NCI-H146 (cell line): Measurements from ENCODE around the gene GHRL.
A peak's percentile ranks its signal among the peaks of the same experiment; 100 is the strongest.
"Not testable (repeated sequence)": the region's sequence is repeated elsewhere in the genome, so short reads cannot be mapped to it uniquely, and the experiment has no call there.

ENCODE experiments used
- DNase-seq: peaks from one replicate; lab custom pipeline; 2025; lab: John Stamatoyannopoulos, UW

The GHRL gene

DNA sequence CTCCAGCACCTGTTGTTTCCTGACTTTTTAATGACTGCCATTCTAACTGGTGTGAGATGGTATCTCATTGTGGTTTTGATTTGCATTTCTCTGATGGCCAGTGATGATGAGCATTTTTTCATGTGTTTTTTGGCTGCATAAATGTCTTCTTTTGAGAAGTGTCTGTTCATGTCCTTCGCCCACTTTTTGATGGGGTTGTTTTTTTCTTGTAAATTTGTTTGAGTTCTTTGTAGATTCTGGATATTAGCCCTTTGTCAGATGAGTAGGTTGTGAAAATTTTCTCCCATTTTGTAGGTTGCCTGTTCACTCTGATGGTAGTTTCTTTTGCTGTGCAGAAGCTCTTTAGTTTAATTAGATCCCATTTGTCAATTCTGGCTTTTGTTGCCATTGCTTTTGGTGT lies 5.3 kb upstream of the GHRL start:
- not testable (repeated sequence) for DNase-seq

DNA sequence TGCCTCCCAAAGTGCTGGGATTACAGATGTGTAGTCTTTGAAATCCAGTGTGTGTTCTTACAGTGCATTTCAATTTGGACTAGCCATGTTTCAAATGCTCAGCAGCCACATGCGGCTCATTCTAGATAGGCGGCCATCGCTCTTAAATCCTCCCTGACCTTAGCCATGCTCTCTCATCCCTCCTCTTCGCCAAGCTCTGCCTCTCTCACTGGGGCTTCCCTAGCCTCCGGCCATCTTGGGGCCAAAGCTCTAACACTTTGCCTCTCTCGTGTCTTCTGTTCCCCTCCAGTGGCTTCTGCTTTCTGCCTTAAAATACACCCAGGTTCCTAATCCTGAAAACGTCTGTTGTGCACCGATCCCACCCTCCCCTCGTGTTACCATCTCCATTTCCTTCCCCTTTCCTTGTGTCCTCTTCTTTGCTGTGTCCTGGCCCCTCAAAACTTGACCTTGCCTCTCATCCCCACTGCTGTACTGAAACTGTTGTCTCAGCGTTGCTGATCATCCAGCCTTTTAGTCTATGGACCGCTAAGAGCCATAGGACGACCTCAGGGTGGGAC lies 1.4 kb upstream of the GHRL start:
- DNase-seq = no peak

DNA sequence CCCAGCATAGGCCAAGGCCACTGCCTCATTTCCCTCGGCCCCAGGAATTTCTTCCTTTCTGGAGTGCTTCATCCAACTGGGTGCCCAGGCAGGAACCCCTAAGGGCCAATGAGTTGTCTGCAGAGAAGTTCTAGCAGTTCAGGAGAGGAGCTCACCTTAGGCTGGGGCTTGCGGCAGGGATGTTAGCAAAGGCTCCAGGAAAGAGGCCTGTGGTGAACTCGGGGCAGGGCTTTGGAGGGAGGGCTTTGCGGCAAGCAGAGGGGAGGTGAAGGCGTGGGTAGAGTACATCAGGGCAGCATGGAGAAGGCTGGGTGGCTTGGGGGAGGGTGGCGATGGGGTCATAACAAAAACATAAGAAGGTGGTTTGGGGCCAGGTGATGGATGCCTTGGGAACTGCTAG lies 1.1 kb downstream of the GHRL start:
- no peak for DNase-seq

DNA sequence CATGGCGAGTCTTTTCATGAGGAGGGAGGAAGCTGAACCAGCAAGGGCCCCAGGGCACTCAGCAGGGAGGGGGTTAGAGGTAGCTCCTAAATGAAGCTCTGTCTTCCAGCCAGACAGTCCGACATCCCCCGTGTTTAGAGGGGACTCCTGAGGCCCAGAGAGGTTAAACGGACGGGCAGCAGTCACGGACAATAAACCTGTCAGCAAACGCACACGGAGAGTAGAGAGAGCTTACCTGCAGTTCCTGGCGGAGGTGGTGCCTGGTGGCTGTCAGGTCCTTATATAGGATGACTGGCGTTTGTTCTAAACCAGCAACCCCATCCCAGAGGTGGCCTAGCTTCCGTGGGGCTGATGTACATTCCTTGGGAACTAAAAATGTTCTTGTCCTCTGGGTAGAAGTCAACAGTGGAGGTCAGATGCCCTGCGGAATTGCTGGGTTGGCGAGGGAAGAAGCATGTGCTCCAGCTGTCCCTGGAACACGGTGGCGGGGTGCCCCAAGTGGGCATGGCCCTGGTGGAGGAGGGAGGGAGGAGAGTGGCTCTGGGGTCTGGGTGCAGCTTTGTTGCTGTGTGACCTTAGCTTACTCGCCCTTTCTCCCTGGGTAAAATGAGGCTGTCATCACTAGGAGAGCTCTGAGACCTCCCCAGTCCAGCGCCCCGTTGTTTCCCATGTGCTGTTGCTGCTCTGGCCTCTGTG lies 2.1 kb downstream of the GHRL start:
- DNase-seq = no peak

DNA sequence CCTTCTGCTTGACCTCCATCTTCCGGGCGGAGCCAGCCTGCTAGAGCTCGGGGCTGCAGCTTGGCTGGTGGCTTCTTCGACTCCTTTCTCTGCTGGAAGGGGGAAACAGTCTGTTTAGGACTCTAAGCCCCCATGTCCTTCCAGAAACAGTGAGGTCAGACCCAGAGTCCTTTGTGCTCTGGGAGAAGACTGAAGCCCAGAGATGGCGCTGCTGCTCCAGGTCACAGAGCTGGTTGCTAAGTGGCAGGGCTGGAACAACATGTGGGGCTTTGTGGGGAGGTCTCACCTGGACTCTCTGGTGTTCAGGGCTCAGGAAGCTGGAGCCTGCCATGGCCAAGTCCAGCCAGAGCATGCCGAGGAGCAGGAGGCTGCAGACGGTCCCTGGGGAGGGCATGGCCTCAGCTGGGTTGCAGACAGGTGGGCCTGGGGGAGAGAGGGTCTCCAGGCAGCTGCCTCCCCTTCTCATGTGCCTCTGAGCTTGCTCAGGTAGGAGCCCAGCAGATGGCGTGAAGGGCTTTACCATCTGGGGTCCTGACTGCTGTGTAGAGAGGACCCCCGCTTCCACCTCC lies 2.9 kb downstream of the GHRL start:
- DNase-seq = no peak

DNA sequence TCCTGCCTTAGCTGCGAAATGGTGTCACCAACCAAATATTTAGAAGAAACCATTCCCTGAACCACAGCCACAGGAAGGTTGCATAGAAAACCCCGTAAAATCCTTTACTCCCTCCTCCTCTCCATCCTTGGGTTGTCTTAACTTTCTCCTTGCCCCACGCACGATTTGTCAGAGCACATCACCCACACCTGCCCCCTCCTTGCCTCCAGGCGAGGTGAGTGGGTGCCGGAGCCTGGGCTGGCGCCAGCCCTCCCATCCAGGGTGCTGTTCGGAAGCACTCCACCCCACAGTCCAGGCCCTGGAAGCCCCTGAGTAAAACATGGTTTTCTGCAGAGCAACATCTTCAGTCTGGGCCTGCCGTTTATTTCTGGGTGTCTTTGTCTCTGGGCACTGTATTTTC lies 3.7 kb downstream of the GHRL start:
- DNase-seq = no peak

DNA sequence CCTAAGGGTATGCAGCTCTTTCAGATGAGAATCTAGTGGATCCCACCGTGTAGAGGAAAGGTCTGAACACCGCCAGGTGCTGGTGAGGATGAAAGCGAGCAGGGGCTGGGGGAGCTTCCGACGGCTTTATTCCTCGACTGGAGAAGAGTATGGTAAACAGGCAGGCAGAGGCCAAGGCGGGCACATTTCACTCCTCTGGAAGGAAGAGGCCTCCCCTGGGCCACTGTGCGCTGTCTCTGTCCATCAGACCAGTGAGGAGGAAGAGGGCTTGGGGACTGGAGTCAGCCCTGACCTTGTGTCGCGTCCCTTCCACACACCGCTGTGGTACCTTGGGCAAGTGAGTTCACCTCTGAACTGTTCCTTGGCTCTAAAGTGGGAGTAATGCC lies 4.2 kb downstream of the GHRL start:
- DNase-seq = no peak

DNA sequence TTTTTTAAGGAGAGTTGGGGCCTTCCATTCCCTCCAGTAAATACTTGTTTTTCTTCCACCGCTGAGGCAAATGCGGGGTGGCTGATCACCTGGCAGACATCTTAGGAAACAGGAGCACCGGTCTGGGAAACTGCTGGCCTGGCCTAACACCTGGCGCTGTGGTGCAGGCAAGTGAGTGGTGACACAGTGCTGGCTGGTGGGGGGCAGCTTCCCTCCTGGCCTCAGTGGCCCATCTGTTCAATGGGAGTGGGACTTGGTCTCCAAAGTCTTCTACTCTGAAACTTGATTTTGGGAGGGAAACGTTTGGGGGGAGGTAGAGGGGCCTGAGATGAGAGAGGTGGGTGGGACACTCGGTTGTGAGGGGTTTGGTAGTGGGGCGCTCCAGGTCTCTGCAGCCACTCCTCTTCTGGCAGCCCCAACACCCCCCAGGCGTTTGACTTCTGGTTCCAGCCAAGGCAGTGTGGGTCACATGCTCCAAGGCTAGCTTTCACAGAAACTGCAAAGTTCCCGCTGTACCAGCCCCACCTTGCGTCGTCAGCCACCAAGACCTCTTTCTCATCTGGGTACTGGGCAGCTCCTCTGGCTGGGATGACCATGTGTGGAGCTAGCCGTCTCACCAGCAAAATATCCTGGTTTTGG lies 4.7 kb downstream of the GHRL start:
- no peak for DNase-seq

DNA sequence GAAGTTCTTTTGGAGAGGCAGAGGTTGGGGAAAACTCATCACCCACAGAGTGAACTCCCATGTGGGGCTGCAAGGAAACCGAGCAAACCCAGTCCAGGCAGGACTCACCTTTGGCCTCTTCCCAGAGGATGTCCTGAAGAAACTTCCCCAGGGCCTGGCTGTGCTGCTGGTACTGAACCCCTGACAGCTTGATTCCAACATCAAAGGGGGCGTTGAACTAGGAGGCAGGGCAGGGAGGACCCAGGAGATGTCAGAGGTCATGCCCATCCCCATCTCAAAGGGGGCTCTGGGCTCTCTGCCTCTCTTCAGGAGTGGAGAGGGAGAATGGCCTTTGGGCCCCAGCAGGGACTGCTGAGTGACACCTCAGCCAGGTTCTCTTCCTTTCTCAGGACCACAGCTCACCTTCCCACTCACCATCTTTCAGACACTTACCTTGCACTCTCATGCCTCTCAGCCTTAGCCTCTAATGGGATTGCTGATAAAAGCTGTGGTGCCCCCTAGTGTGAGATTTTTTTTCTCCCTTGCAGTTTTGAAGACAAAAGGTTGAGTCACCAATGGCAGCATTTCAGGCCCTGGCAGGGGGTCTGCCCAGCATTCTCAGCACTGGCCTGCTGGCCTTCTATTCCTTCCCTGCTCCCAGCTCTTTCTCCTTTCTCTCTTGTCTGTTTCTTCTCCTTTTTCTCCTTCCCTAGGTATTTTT lies 6.0 kb downstream of the GHRL start:
- DNase-seq = peak; percentile 78

DNA sequence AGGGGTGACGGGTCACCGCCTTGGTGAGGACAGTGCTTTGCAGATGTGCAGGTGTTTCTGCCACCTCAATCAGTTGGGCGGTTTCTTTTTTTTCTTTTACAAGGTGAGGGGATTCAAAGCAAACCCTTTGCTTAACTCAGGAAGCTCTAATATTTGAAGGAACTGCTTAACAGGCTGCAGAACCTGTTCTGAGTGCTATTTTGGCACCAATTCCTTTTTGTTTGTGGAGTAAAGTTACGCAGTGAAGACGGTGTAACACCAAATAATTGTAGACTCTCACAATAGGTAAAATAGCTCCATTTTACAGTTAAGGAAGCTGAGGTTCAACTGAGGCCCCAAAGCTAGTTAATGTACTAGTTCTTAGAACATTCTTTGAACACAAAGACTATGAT lies 6.6 kb downstream of the GHRL start:
- DNase-seq = no peak

DNA sequence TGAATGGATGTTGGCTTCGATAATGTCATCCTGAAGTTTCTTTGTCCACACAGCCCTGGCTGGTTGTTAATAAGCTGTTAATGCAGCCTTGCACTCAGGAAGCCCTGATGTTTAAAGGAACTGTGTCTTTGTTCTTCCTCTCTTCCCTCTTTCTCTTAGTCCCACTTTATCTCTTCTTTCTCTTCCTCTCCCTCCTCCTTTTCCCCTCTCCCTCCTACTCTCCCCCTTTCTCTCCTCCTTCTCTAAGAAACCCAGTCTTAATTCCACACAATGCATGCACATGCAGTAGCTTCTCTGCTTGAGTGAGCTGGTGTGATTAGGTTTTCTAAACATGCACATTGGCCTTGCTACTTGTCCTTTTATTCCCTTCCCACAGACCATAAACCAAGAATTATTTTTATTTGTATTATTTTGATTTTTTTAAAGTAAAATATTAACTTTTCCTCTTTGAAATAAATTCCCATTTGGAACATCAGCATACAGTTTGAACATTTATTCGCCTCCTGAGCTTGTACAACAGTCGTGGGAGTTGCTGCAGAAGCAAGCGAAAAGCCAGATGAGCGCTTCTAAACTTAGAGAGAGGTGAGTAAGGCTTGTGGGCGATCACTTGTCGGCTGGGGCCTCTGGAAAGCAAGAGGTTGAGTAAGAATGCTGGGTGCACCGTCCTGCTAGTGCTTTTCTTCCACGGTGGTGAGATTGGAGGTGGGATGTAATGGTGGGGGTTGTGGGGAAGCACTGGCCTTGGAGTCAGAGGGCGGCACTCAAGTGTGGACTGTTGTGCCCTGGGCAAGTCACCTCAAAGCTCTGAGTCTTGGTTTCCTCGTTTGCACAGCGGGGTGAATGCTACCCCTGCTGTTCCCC lies 7.2 kb downstream of the GHRL start:
- no peak for DNase-seq

DNA sequence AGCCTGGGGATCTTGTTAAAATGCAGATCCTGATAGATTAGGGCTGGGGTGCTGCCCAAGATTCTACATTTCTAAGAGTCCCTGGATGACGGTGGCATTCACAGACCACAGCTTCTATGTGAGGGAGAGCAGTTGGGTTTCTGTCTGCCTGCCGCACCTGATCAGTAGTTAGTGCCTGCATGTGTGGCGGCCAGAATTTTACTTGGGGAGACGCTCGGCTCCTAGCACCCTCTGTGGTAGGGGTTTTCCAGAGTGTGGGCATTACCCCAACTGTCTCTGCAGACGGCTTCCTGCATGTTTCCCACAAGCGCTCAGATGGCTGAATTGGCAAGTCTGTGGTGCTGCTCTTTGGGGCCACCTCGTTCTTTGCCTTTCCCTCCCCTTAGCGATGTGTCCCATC lies 8.3 kb downstream of the GHRL start:
- DNase-seq = no peak

DNA sequence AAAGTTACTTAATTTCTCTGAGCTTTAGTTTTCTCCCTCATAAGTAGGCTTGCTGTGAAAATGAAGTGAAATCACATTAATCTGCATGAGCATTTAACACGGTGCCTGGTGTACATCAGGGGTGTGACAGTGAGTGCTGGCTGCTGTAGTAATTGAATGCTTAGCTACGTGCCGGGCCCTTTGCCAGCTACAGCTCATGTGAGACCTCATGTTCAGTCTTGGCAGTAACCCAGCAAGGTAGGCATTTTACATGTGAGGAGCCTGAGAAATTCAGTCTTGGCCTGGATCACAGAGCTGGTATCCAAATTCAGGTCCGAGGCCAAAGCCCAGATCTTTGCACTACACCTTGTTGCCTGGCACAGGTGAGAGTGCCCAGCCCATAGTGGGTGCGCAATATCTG lies 9.1 kb downstream of the GHRL start:
- DNase-seq = no peak

DNA sequence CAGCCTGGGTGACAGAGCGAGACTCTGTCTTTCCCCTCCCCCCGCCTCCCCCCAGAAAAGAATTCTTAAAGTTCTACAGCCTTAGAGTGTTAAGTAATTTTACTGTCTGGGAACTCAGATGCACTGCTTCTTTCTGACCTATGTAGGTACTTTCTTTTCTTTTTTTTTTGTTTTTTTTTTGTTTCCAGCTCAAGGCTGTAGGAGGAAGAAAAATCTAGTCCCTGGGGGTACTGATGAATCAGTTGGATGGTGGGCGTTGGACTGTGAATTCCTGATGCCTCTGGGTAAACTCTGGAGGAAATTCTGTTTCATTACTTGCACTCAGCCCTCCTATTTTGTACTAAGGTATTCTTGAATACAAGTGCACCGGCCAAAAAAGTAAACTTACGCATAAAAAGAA lies 10.8 kb downstream of the GHRL start:
- DNase-seq = no peak

DNA sequence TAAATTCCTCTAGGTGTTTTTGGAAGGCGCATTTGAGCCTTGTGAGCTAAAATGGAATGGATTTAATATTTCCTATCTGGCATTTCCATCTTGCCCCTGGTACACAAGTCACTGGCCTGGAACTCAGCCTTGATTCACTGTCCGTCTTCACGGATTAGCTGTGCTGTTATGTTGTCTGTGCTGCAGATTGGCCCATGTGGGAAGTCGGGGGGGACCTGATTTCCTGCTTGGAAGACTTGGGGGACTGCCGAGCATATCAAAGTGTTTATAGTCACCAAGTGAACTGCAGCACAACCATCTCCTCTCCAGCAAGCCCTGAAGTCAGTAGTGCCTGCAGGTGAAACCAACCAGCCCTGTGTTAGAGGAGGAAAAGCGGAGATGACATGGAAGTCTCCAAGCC lies 12.2 kb downstream of the GHRL start:
- no peak for DNase-seq

DNA sequence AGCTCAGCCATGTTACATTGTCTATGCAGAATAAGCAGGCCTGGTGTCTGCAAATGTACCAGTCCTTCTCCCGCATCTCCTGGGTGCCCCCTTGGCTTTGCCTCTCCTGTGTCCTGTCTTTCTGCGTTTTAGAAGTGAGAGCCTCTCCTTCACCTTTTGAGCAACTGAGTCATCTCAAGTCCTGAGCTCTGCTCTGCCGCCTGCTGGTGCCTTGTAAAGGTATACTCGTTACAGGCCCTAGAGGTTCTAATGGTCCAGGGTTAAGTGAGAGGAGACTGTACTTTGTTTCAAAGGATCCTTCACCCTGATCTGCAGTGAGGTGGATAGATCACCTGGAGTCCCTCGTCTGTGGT lies 12.6 kb downstream of the GHRL start:
- no peak for DNase-seq

DNA sequence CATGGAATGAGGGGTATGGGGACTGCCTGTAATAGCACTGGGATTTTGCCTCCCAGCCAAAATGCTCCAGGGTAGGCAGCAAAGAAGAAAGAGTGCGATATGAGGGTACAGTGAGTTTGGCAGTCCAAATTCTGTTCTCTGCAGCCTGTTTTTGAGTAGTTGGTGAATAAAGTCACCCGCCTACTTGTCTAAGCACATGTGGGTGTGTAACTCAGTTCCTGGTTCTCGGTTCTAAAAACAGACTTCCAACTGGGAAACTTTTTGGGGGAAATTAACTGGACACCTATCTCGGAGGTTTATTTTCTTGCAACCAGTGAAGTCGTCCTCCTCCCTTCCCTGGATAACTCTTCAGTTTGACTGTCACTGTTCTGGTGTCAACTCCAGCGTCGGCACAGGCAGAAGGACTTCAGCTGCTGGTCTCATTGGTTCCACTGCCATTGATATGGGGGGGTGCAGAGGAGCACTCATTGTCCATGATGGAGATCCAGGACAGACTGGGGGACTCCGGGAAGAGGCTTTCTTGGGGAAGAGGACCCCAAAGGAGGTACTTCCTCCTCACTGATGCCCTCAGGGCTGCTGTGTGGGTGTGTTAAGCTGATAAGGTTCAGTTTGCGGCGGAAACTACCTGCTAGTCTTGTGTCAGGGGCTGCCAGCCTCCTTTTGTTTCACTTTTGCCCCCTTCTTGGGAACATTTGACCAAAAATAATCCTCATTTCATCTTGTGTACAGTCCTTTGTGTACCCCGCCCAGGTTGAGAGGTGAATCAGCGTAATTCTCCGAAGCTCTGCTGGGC lies 13.2 kb downstream of the GHRL start:
- DNase-seq = no peak

DNA sequence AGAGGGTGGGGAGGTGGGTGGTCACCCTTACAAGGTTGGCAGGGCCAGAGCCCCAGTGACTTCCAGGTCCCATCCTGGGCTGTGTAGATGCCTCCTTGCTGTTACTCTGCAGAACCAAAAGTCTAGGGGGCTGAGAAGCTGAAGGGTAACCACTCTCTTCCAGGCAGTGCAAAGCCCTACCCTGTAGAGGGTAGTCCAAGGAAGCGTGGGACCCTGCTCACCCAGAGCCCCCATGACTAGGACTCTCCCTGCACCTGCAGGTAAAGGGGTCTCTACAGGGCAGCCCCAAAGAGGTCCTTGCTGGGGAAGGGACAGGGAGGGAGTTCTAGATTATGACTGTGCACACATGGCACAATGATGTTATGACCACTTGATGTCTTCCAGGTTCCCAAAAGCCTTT lies 14.2 kb downstream of the GHRL start:
- no peak for DNase-seq

DNA sequence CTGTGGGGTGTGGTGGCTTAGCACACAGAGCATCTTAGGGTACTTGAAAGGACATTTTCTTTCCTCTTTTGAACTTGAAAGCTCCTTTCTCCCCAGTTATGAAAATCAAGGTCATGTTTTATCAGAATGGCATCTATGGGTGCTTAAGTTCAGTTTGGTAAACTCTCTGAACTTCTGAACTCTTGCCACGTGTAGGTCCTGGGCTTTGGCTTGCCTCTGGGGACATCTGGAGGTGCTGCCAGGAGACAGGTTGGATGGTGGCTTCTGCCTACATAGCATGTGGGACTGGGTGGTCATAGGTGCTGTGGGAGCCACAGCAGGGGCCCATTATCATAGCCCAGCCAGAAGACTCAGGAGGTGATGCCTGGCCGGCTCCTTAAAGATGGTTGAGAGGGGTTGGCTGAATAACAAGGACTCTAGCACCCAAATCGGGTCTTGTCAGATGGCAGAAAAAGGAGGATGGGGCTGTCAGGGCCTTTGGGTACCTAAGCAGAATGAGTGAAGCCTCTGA lies 15.6 kb downstream of the GHRL start:
- DNase-seq = no peak

DNA sequence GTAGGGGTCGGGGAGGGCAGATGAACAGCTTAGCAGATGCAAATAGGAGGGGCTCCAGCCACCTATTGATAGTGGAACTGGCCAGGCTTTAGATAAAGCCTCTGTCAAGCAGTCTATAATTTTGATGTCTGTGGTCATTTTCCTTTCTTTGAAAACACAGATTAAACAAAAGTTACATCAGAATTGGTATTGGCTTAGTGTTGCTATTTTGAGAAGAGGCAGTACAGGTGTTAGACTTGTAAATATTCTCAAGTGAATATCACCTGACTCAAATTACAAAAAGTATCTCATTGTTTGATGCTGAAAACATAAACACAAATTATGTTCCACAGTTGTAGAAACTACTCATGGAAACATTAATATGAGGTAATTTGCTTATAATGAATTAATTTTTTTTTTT lies 18.1 kb downstream of the GHRL start:
- DNase-seq = peak; percentile 82

DNA sequence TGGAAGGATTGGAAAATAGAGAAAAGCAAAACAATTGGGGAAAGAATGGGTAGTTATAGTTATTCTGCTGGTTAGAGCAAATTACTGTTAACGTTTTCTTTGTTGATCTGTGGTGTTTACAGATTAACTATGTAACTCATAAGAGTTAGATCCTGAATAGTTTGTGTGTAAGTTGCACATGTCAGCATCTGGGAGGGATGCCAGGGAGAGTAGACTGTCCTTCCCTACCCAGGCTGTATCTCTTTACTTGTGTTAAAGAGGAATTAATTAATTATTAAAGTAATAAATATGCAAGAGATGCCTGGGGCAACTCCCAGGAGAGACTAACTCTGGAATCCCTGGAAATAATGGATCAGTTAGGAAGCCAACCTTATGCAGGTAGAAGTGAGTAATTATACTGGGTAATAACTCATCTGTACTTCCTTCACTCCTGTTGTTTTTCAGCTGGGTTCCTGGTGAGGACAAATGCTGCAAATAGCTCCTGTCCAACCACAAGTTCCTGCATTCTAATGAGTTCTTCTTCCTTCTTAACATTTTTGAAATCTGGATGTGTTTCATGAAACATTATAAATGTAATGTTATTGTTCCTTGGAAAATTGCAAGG lies 18.9 kb downstream of the GHRL start:
- peak; percentile 24 for DNase-seq
